Cerebellar nuclear complex (tissue), 1 donor: Measurements from ENCODE around the gene POTEB2.
"Not testable (repeated sequence)": the region's sequence is repeated elsewhere in the genome, so short reads cannot be mapped to it uniquely, and the experiment has no call there.

Source experiments
- DNase-seq, 2 experiments: peaks; one replicate each; lab custom pipeline; 2025; lab: John Stamatoyannopoulos, UW

POTEB2 gene

GRCh38 chr15:20866214-20866613 is at the start of gene POTEB2:
Gene POTEB2, minus strand, starts transcription at chr15:20866314. Its CDS starts 33 bp downstream, at chr15:20866281.
- DNase-seq: not testable (repeated sequence)

DNA sequence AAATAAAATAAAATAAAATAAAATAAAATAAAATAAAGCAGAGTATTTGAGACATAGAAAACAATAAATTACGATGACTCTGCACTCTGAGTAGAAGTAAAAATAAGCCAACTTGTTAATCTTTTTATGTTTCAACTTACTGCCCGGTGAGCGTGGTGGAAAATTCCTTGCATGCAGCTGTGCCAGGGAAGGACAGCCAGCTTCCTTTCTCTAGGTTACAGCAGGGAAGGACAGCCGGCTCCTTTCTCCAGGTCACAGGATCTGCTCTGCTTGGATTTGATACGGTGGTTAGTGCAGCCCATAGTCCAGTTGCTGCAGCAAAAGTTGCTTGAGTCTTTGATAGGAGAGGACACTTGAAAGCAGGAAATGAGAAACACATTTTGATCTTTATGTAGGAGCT is 13.8 kb upstream of the POTEB2 start:
- not testable (repeated sequence) for DNase-seq

DNA sequence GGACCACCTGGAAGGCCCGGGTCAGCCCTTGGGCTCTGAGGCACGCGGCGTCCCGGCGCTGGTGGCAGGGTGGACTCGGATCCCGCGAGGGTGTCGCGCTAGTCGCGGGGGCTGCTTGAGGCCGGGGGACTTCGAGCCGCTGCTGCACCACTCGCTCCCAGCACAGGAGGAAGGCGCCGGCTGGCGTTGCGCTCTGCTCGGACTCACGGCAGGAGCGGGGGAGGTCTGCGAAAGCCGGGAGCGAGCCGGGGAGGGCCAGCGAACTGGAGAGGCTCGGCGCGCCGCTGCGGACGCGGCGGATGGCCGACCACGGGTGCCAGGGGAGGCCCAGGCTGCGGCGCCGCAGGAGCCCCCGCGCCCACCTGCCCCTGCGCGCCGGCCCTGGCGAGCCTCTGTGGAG is 12.3 kb upstream of the POTEB2 start:
- not testable (repeated sequence) for DNase-seq

DNA sequence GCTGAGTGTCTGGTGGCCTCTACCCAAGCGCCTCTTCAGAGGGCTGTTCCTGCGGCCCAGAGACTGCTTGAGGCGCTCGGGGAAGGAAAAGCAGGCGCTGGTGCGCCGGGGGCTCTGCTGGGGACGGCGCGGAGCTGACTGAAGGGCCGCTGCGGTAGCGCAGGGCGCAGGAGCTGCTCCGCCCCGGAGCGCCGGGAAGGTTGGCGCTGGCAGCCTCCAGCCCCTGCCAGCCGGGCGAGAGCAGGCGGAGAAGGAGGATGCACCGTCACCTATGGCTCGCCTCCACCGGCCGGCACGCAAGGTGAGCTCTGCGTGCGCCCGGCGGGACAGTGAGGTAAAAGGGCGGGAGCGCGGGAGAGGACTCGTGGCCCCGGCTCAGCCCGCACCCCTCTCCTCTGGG is 11.7 kb upstream of the POTEB2 start:
- not testable (repeated sequence) for DNase-seq
